HCT116 (cell line): ENCODE results near the gene MOV10L1. TPM values are rescaled to one million over a fixed set of nuclear protein-coding genes. Genes with fewer than 3 reads are reported as not detected.

ENCODE experiments used
- ATAC-seq: fragments of 200-7000 bp; cut with Tn5 transposase; 2 replicates; pipeline ENCODE4 v1.9.1; 2020; ENCODE audit warnings: mild to moderate bottlenecking, moderate library complexity
- BruUV-seq: library from RNA; stranded (reverse); fragments of 400-500 nt; replicated peaks from 2 replicates; lab custom pipeline; 2021; lab: Mats Ljungman, UMichigan
- CTCF ChIA-PET: fragments of 300-600 bp; sonication (Branson Sonifier 250); formaldehyde crosslinking; loops from one replicate; lab custom pipeline; 2021; ENCODE audit warnings: antibody characterized with exemption; lab: Charles Lee
- POLR2A ChIA-PET: fragments of 300-600, 350-600 bp; sonication (Branson Sonifier 250); formaldehyde crosslinking; loops from one replicate; lab custom pipeline; 2021; ENCODE audit warnings: antibody characterized with exemption; lab: Charles Lee
- RAD21 ChIA-PET, 2 experiments: fragments of 300-600 bp; sonication (Branson Sonifier 250); formaldehyde crosslinking; loops; one replicate each; lab custom pipeline; 2023; ENCODE audit warnings: low total read pairs in 2 of 2; ENCODE audit not compliant: uncharacterized antibody in 2 of 2, unreplicated experiment in 2 of 2, low non-redundant PET in 1 of 2; lab: Charles Lee
- DNase-seq: peaks from one replicate; pipeline ENCODE4 v3.0.0-alpha.2; 2010; ENCODE audit warnings: low read depth, low spot score
- H2AFZ ChIP-seq: fragments of 200-600 bp; shearing (Covaris generic), sonication (generic); 2 replicates; pipeline ENCODE4 v1.6.1; 2017; ENCODE audit warnings: low read depth, mixed run types, mixed read lengths, antibody characterized with exemption, low read length; ENCODE audit not compliant: poor library complexity, severe bottlenecking
- H3K27ac ChIP-seq: 2 replicates; pipeline ENCODE4 v1.5.1; 2012; ENCODE audit warnings: low read depth, low read length
- H3K27me3 ChIP-seq: fragments of 200-600 bp; sonication (generic); 2 replicates; pipeline ENCODE4 v1.6.1; 2016; ENCODE audit warnings: mixed run types, low read length, mixed read lengths; ENCODE audit not compliant: insufficient read depth
- H3K36me3 ChIP-seq, 2 experiments: fragments of 200-500 bp in 1 of 2; fragments of 200-600 bp in 1 of 2; sonication (Bioruptor generic) in 1 of 2; sonication (generic) in 1 of 2; 2 replicates each; pipeline versions ENCODE4 v1.5.1 to v1.6.1; 2014 to 2016; ENCODE audit warnings: low read length in 2 of 2, inconsistent platforms in 1 of 2, mixed read lengths in 1 of 2, mixed run types in 1 of 2; ENCODE audit not compliant: insufficient read depth in 2 of 2, control insufficient read depth in 1 of 2
- H3K4me1 ChIP-seq, 2 experiments: fragments of 200-600 bp in 1 of 2; sonication (generic) in 1 of 2; 2 replicates each; pipeline versions ENCODE4 v1.5.1 to v1.6.1; 2012 to 2017; ENCODE audit warnings: low read length in 2 of 2, inconsistent platforms in 1 of 2, mild to moderate bottlenecking in 1 of 2, mixed read lengths in 1 of 2, mixed run types in 1 of 2, moderate library complexity in 1 of 2; ENCODE audit not compliant: insufficient read depth in 2 of 2, control insufficient read depth in 1 of 2
- H3K4me2 ChIP-seq: fragments of 200-600 bp; sonication (generic); 2 replicates; pipeline ENCODE4 v1.6.1; 2017; ENCODE audit warnings: mixed run types, low read length, mixed read lengths
- H3K4me3 ChIP-seq, 2 experiments: fragments of 200-600 bp in 1 of 2; sonication (generic) in 1 of 2; replicated peaks in 1 of 2; 2 replicates each; pipeline ENCODE4 v1.5.1; 2011 to 2016; ENCODE audit warnings: low read length in 2 of 2, control low read depth in 1 of 2, low read depth in 1 of 2, mild to moderate bottlenecking in 1 of 2, mixed read lengths in 1 of 2, mixed run types in 1 of 2
- H3K79me2 ChIP-seq: fragments of 200-600 bp; sonication (generic); 2 replicates; pipeline ENCODE4 v1.6.1; 2017; ENCODE audit warnings: mild to moderate bottlenecking, mixed run types, low read length, moderate library complexity, mixed read lengths; ENCODE audit not compliant: insufficient read depth
- H3K9ac ChIP-seq: fragments of 200-600 bp; sonication (generic); 2 replicates; pipeline ENCODE4 v1.6.1; 2016; ENCODE audit warnings: low read length, mixed read lengths
- H3K9me2 ChIP-seq: fragments of 200-600 bp; sonication (generic), shearing (Covaris generic); 2 replicates; pipeline ENCODE4 v1.6.1; 2017; ENCODE audit warnings: mixed run types, mild to moderate bottlenecking, moderate library complexity; ENCODE audit not compliant: insufficient read depth
- H3K9me3 ChIP-seq, 2 experiments: fragments of 200-500 bp in 1 of 2; fragments of 200-600 bp in 1 of 2; sonication (Bioruptor generic) in 1 of 2; sonication (generic) in 1 of 2; 2 replicates each; pipeline ENCODE4 v1.6.1; 2014 to 2017; ENCODE audit warnings: low read length in 2 of 2, mixed read lengths in 2 of 2, inconsistent platforms in 1 of 2, low read depth in 1 of 2, mild to moderate bottlenecking in 1 of 2, mixed run types in 1 of 2, moderate library complexity in 1 of 2; ENCODE audit not compliant: control insufficient read depth in 1 of 2, insufficient read depth in 1 of 2
- H4K20me1 ChIP-seq: fragments of 200-600 bp; sonication (generic), shearing (Covaris generic); 2 replicates; pipeline ENCODE4 v1.6.1; 2017; ENCODE audit warnings: mixed run types, mild to moderate bottlenecking, moderate library complexity; ENCODE audit not compliant: insufficient read depth
- ATF3 ChIP-seq: IDR thresholded peaks from 2 replicates; pipeline ENCODE4 v1.6.1; 2012
- JUND ChIP-seq: IDR thresholded peaks from 2 replicates; pipeline ENCODE4 v1.6.1; 2012
- MAX ChIP-seq: IDR thresholded peaks from 2 replicates; pipeline ENCODE4 v1.6.1; 2012
- POLR2A ChIP-seq: IDR thresholded peaks from 2 replicates; pipeline ENCODE4 v1.7.0; 2011; ENCODE audit warnings: borderline replicate concordance; ENCODE audit not compliant: insufficient read depth, insufficient read length; ENCODE audit errors: extremely low read depth
- ZFX ChIP-seq: fragments of 450-650 bp; IDR thresholded peaks from 2 replicates; pipeline ENCODE4 v1.6.1; 2017
- intact Hi-C: fragments of 100-400 bp; cut with micrococcal nuclease; formaldehyde crosslinking; loops from 2 replicates; pipeline ENCODE4 v1.10.0; 2022
- total RNA-seq: library from RNA; stranded (reverse); gene quantifications from one replicate; pipeline ENCODE4 v1.2.1, GENCODE V29; 2021; ENCODE audit not compliant: unreplicated experiment

The MOV10L1 gene
- total RNA-seq, 1 experiment from 2014 or later, result not detected

GRCh38 chr22:50201191-50202129 lies 111.7 kb downstream of the MOV10L1 start:
- TF ChIP-seq ZFX (peak; percentile 97), POLR2A (no peak), ATF3 (no peak), MAX (0 out of 2 replicates have a peak, but pooled peaks have one; percentile 27)
- BruUV-seq, result no TSS peak
- no peaks in the 10 kb centered on the region for H4K20me1 ChIP-seq
- H3K4me1 ChIP-seq, result peaks cover 9 to 24% of the 10 kb centered on the region in 2 experiments; a peak in 3 of 4 replicates
- peak overlapping the region; percentile 61 to 65 for H3K4me3 ChIP-seq
- peak overlapping the region; percentile 67 for H3K9ac ChIP-seq
- peaks cover 10% of the 10 kb centered on the region for H3K79me2 ChIP-seq
- H3K27me3 ChIP-seq, result no peaks in the 10 kb centered on the region
- no peak overlapping the region for H2AFZ ChIP-seq
- peak overlapping the region; percentile 93 for H3K27ac ChIP-seq
- H3K4me2 ChIP-seq, result peak overlapping the region; percentile 95
- ATAC-seq, result peak; percentile 29
- CTCF ChIA-PET, result no interaction called here
- H3K9me2 ChIP-seq, result no peaks in the 10 kb centered on the region
- intact Hi-C loops, result loop anchor here (10.0 kb wide), 1 partner anchor 267 kb away; no protein-coding TSS in a partner anchor
- RAD21 ChIA-PET, result no interaction called here
- peaks cover 0 to 12% of the 10 kb centered on the region in 2 experiments; a peak in 2 of 4 replicates for H3K36me3 ChIP-seq
- no peak for DNase-seq
- peaks cover 0 to 8% of the 10 kb centered on the region in 2 experiments; a peak in 1 of 4 replicates for H3K9me3 ChIP-seq
- POLR2A ChIA-PET, result no interaction called here

- H3K4me1 ChIP-seq, result peaks cover 9 to 31% of the 10 kb centered on the region in 2 experiments
- peak overlapping the region; percentile 61 to 65 for H3K4me3 ChIP-seq
- no peaks in the 10 kb centered on the region for H3K9me2 ChIP-seq
- intact Hi-C loops, result loop anchor here (10.0 kb wide), 1 partner anchor 267 kb away; no protein-coding TSS in a partner anchor
- RAD21 ChIA-PET, result no interaction called here
- POLR2A ChIA-PET, result no interaction called here
- H3K27ac ChIP-seq, result no peak overlapping the region; the same call in 1 of the 2 replicates
- peak overlapping the region; percentile 95 for H3K4me2 ChIP-seq
- H2AFZ ChIP-seq, result no peak overlapping the region
- H3K9ac ChIP-seq, result peak overlapping the region; percentile 67
- no TSS peak for BruUV-seq
- peaks cover 2 to 8% of the 10 kb centered on the region in 2 experiments; a peak in 2 of 4 replicates for H3K36me3 ChIP-seq
- peaks cover 10% of the 10 kb centered on the region for H3K79me2 ChIP-seq
- H4K20me1 ChIP-seq, result no peaks in the 10 kb centered on the region
- H3K9me3 ChIP-seq, result peaks cover 0 to 8% of the 10 kb centered on the region in 2 experiments; a peak in 1 of 4 replicates
- CTCF ChIA-PET, result no interaction called here
- TF ChIP-seq JUND, result no peak
- H3K27me3 ChIP-seq, result no peaks in the 10 kb centered on the region
- DNase-seq (no peak), ATAC-seq (no peak)
Measured at GRCh38 chr22:50202130-50202666, 112.4 kb downstream of the MOV10L1 start.
